Measurements from ENCODE around the gene SCEL. TPM values are rescaled to one million over a fixed set of nuclear protein-coding genes. Genes with fewer than 3 reads are reported as not detected.

The SCEL gene
- total RNA-seq, 1 donor from 2014 or later, result 60.8 TPM

DNA sequence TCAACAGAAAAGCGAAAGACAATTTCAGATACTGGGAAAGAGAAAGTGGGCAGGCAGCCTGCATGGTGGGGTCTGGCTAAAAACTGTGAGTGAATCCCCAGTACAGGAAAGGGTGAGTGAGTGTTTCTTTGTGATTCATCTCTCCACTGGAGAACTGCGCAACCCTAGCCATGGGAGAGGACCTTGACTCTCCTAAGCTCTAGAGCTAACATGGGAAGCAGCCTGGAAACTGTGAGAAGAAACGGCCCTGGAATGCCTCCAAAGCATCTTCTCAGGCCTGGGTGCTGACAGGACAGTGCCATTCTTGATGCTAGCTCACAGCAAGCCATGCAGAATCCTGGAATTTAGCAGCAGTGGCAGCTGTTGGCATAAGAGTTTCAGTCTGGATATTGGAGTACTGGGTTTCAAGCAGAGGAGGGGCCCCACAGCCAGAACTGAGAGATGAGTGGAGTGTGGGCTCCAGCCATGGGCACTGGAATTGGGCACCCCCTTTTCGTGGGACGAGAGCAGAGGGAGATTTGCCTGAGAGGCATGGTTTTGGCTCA is 143.3 kb downstream of the SCEL start:
- Histone ChIP-seq H3K36me3 (ENCODE audit: control insufficient read depth, insufficient read depth, low read length) (no peaks in the 10 kb centered on the region), H3K4me3 (ENCODE audit: low read depth, low read length) (no peak overlapping the region), H3K27me3 (ENCODE audit: control insufficient read depth, insufficient read depth, low read length) (no peaks in the 10 kb centered on the region)
- TF ChIP-seq, protein P1, sequence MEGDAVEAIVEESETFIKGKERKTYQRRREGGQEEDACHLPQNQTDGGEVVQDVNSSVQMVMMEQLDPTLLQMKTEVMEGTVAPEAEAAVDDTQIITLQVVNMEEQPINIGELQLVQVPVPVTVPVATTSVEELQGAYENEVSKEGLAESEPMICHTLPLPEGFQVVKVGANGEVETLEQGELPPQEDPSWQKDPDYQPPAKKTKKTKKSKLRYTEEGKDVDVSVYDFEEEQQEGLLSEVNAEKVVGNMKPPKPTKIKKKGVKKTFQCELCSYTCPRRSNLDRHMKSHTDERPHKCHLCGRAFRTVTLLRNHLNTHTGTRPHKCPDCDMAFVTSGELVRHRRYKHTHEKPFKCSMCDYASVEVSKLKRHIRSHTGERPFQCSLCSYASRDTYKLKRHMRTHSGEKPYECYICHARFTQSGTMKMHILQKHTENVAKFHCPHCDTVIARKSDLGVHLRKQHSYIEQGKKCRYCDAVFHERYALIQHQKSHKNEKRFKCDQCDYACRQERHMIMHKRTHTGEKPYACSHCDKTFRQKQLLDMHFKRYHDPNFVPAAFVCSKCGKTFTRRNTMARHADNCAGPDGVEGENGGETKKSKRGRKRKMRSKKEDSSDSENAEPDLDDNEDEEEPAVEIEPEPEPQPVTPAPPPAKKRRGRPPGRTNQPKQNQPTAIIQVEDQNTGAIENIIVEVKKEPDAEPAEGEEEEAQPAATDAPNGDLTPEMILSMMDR (IDR thresholded peaks at IDR 0.05; ENCODE audit: insufficient read depth, low read length, severe bottlenecking), result no peak
- FAIRE-seq (no peak), DNase-seq (ENCODE audit: low read depth) (no peak)

DNA sequence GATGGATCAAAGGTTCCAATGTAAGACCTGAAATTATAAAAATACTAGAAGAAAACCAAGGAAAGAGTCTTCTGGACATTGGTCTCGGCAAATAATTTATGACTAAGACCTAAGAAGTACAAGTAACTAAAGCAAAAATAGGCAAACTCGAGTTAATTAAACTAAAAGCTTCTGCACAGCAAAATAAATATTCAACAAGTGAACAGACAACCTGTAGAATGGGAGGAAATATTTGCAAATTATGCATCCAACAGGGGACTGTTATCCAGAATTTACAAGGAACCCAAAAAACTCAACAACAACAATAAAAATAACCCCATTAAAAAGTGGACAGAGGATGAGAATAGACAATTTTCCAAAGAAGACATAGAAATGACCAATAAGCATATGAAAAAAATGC is 152.3 kb downstream of the SCEL start:
- H3K36me3 ChIP-seq (ENCODE audit: control insufficient read depth, insufficient read depth, low read length), result no peaks in the 10 kb centered on the region
- H3K4me3 ChIP-seq (ENCODE audit: low read depth, low read length), result no peak overlapping the region
- FAIRE-seq (no peak), DNase-seq (ENCODE audit: low read depth) (no peak)
- TF ChIP-seq, protein P1 (IDR thresholded peaks at IDR 0.05; ENCODE audit: insufficient read depth, low read length, severe bottlenecking), result no peak
- no peaks in the 10 kb centered on the region for H3K27me3 ChIP-seq (ENCODE audit: control insufficient read depth, insufficient read depth, low read length)

DNA sequence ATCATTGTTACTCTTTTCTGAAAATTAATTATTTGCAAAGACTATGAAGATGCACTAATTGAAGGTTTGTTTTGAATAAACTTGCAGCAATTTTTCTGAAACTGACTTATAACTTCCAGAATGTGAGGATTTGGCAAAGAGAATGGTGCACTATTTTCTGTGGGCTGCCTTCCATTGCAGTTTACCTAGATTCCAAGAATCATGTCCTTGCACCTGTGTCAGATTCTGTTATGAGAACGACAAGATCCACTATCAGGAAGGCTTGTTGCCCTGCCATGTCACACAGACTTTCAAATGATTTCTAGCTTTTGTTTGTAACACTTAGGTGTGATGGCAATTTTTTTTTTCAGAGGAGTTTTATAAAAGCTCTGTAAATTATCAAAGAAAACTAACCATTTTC is 156.4 kb downstream of the SCEL start:
- peaks cover 9% of the 10 kb centered on the region for H3K27me3 ChIP-seq (ENCODE audit: control insufficient read depth, insufficient read depth, low read length)
- FAIRE-seq (no peak), DNase-seq (ENCODE audit: low read depth) (no peak)
- H3K36me3 ChIP-seq (ENCODE audit: control insufficient read depth, insufficient read depth, low read length), result no peaks in the 10 kb centered on the region
- TF ChIP-seq, protein P1 (IDR thresholded peaks at IDR 0.05; ENCODE audit: insufficient read depth, low read length, severe bottlenecking), result no peak
- H3K4me3 ChIP-seq (ENCODE audit: low read depth, low read length), result no peak overlapping the region

DNA sequence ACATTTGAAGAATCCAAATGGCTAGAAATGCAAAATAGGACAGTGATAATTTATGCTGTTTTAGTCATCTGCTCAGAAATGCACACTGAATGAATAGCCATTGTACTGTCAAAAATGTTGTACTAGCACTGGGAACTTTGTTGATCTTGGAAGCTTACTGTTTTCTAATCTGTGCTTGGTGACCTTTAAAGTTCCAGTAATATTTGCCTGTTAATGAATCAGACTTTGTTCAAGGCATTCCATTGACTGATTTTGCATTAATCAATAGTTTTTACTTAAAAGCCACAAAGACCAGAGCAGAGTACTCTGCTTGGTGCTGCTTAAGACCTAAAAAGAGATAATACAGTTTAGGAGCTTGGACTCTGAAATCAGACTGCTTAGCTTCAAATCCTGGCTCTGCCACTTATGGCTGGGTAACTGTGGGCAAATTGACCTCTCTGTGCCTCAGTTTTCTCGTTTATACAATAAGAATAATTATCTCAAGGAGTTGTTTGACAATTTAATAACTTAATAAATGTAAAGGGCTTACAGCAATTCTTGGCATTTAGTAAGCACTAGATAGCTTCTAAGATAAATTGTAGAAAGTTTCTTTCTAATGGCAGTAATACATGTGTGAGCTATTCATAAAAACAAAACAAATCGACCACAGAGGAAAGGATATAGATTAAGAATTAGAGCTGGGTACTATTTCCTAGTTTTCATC is 157.4 kb downstream of the SCEL start:
- TF ChIP-seq, protein P1 (IDR thresholded peaks at IDR 0.05; ENCODE audit: insufficient read depth, low read length, severe bottlenecking), result no peak
- Histone ChIP-seq H3K4me3 (ENCODE audit: low read depth, low read length) (no peak overlapping the region), H3K36me3 (ENCODE audit: control insufficient read depth, insufficient read depth, low read length) (no peaks in the 10 kb centered on the region), H3K27me3 (ENCODE audit: control insufficient read depth, insufficient read depth, low read length) (peaks cover 14% of the 10 kb centered on the region)
- DNase-seq (ENCODE audit: low read depth), result no peak
- no peak for FAIRE-seq

DNA sequence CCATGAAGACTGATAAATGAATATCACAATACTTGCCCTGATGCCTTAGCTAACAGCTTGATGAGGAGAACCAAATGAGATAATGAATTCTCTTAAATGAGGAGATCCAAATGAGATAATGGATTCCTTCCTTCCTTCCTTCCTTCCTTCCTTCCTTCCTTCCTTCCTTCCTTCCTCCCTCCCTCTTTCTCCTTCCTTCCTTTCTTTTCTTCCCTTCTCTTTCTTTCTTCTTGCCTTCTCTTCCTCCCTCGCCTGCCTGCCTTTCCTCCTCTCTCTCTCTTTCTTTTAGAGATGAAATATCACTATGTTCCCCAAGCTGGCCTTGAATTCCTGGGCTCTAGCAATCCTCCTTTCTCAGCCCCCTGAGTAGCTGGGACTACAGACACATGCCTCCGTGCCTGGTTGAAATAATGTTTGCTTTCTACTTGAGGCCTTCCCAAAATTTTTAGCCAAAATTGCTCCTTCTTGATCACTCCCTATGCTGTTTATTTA is 158.0 kb downstream of the SCEL start:
- TF ChIP-seq, protein P1 (IDR thresholded peaks at IDR 0.05; ENCODE audit: insufficient read depth, low read length, severe bottlenecking), result no peak
- Histone ChIP-seq H3K36me3 (ENCODE audit: control insufficient read depth, insufficient read depth, low read length) (no peaks in the 10 kb centered on the region), H3K4me3 (ENCODE audit: low read depth, low read length) (no peak overlapping the region), H3K27me3 (ENCODE audit: control insufficient read depth, insufficient read depth, low read length) (peaks cover 14% of the 10 kb centered on the region)
- no peak for DNase-seq (ENCODE audit: low read depth)
- FAIRE-seq, result no peak

Other genes starting within 250 kb of the SCEL start
- gene MYCBP2, start 208.6 kb upstream of the SCEL start, total RNA-seq, result 37.4 and 50.2 TPM in 2 replicates
- gene SLAIN1, start 162.0 kb downstream of the SCEL start, total RNA-seq, result under 0.01 TPM in 1 of 2 replicates, not detected in the other